HFFc6 (cell line): Measurements from ENCODE around the gene KDM8. TPM values are rescaled to one million over a fixed set of nuclear protein-coding genes. Genes with fewer than 3 reads are reported as not detected.
"Not testable (repeated sequence)": the region's sequence is repeated elsewhere in the genome, so short reads cannot be mapped to it uniquely, and the experiment has no call there.

Source experiments
- DNase-seq: peaks from one replicate; pipeline ENCODE4 v3.0.0-alpha.2; 2018
- H3K27ac Mint-ChIP-seq: 2 replicates; pipeline ENCODE4 v1.8.0; 2020; ENCODE audit warnings: mild to moderate bottlenecking, mixed read lengths
- H3K27me3 Mint-ChIP-seq: 2 replicates; pipeline ENCODE4 v1.8.0; 2021; ENCODE audit warnings: mild to moderate bottlenecking, moderate library complexity, mixed read lengths; ENCODE audit not compliant: insufficient read depth
- H3K36me3 Mint-ChIP-seq: 2 replicates; pipeline ENCODE4 v1.8.0; 2021; ENCODE audit warnings: low read depth, mixed read lengths
- H3K4me1 Mint-ChIP-seq: 2 replicates; pipeline ENCODE4 v1.8.0; 2020; ENCODE audit warnings: low read depth, mixed read lengths
- H3K4me3 Mint-ChIP-seq: 2 replicates; pipeline ENCODE4 v1.8.0; 2020; ENCODE audit warnings: mild to moderate bottlenecking, moderate library complexity, mixed read lengths
- H3K9me3 Mint-ChIP-seq: 2 replicates; pipeline ENCODE4 v1.8.0; 2020; ENCODE audit warnings: mild to moderate bottlenecking, mixed read lengths
- total RNA-seq, 6 experiments: library from RNA; stranded (reverse); fragmentation: NEBNext Ultra II Directional; extraction: Animal tissue kit (Norgen Biotek cat#: 25700); gene quantifications; 2 replicates in 1 of 6; 3 replicates in 5 of 6; pipeline ENCODE4 v1.2.3, GENCODE V29; 2021
- TF ChIP-seq, protein P1 (sequence below): fragments of 200-600 bp; sonication (generic); IDR thresholded peaks from 2 replicates; pipeline ENCODE4 v1.5.0; 2021; ENCODE audit warnings: antibody characterized with exemption, mild to moderate bottlenecking

The KDM8 gene
- total RNA-seq, 6 experiments from 2014 or later: 4.1 to 5.8 (median 4.9) TPM

DNA sequence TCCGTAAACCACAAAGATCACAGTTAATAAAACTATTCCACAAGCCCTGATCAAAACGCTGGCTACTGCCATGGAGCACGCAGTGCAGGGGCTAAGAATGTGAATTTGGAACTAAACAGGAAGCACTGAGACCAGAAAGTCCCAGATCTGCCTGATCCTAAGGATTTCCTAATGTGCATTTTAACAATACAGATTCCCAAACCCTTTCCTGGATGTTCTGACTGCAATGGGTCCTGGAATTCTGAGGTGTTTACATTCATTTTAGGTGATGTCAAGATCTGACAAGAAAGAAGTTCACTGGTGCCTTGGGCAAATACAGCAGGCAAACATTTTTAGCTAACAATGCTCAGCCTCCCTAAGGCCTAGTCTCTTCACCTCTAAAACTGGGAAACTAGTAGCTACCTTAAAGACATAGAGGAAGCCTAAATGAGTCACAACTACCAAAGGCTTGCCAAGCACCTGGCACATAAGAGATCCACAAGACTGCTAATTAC, 55.0 kb downstream of the KDM8 start:
- TF ChIP-seq, protein P1, sequence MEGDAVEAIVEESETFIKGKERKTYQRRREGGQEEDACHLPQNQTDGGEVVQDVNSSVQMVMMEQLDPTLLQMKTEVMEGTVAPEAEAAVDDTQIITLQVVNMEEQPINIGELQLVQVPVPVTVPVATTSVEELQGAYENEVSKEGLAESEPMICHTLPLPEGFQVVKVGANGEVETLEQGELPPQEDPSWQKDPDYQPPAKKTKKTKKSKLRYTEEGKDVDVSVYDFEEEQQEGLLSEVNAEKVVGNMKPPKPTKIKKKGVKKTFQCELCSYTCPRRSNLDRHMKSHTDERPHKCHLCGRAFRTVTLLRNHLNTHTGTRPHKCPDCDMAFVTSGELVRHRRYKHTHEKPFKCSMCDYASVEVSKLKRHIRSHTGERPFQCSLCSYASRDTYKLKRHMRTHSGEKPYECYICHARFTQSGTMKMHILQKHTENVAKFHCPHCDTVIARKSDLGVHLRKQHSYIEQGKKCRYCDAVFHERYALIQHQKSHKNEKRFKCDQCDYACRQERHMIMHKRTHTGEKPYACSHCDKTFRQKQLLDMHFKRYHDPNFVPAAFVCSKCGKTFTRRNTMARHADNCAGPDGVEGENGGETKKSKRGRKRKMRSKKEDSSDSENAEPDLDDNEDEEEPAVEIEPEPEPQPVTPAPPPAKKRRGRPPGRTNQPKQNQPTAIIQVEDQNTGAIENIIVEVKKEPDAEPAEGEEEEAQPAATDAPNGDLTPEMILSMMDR: no peak
- Mint-ChIP-seq H3K4me3 (peak overlapping the region; percentile 55), H3K36me3 (peaks cover 31% of the 10 kb centered on the region), H3K4me1 (peaks cover 79% of the 10 kb centered on the region), H3K27ac (peak overlapping the region; percentile 85), H3K9me3 (no peaks in the 10 kb centered on the region), H3K27me3 (no peaks in the 10 kb centered on the region; the same call in 1 of the 2 replicates)
- no peak for DNase-seq

DNA sequence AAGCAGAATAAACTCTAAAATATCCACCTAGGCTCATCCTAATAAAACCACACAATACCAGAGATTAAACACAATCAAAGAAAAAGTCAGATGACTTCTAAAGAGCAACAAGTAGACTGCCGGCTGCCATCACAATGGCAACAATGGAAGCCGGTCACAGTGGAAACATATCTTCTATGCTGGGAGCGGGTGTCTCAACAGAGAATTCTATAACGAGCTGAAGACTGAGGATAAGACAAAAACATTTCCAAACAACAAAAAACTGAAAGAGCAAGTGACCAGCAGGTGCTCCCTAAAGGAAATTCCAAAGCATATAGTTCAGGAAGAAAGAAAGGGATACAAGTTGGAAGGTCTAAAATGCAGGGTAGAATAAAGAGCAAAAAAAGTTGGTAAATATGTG, 56.4 kb downstream of the KDM8 start:
- Mint-ChIP-seq H3K9me3 (no peaks in the 10 kb centered on the region), H3K4me1 (peaks cover 79% of the 10 kb centered on the region), H3K36me3 (peaks cover 29% of the 10 kb centered on the region), H3K27ac (no peak overlapping the region), H3K27me3 (no peaks in the 10 kb centered on the region; the same call in 1 of the 2 replicates), H3K4me3 (no peak overlapping the region)
- DNase-seq: no peak
- TF ChIP-seq, protein P1: no peak

DNA sequence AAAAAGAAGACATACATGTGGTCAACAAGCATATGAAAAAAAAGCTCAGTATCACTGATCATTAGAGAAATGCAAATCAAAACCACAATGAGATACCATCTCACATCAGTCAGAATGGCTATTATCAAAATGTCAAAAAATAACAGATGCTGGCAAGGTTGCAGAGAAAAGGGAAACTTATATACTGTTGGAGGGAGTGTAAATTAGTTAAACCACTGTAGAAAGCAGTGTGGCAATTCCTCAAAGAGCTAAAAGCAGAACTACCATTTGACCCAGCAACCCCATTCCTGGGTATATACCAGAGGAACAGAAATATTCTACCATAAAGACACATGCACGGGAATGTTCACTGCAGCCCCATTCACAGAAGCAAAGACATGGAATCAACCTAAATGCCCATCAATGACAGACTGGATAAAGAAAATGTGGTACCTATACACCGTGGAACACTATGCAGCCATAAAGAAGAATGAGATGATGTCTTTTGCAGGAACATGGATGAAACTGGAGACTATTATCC, 59.6 kb downstream of the KDM8 start:
- DNase-seq, H3K27me3 Mint-ChIP-seq, H3K4me3 Mint-ChIP-seq, H3K9me3 Mint-ChIP-seq, H3K27ac Mint-ChIP-seq: not testable (repeated sequence)
- Mint-ChIP-seq H3K4me1 (peaks cover 72% of the 10 kb centered on the region), H3K36me3 (peaks cover 14% of the 10 kb centered on the region)

DNA sequence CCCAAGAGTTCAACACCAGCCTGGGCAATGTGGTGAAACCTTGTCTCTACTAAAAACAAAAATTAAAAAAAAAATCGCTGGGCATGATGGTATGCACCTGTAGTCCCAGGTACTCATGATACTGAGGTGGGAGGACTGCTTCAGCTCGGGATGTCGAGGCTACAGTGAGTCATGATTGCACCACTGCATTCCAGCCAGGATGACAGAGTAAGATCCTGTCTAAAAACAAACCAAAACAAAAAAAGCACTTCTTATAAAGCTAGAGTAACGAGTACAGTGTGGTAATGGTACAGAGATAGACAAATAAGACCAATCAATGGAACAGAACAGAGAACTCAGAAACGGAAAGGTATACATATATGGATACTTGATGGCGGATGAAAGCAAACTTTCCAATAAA, 60.8 kb downstream of the KDM8 start:
- H3K4me3 Mint-ChIP-seq: peak overlapping the region; percentile 28
- no peaks in the 10 kb centered on the region; the same call in 1 of the 2 replicates for H3K27me3 Mint-ChIP-seq

DNA sequence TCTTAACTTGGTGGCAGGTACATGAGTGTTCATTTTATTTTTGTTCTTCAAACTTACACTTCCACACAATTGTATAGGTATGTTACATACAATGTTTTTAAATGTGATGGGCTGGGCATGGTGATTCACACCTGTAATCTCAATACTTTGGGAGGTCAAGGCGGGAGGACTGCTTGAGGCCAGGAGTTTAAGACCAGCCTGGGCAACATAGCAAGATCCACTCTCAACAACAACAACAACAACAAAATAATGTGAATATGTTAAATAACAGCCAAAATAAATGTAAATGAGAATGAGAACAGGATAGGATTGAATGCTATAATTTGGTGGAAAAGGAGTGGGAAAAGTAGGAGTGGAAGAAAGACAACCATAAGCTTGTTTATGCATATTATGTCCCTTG, 62.7 kb downstream of the KDM8 start:
- DNase-seq: no peak
- peaks cover 10% of the 10 kb centered on the region for H3K36me3 Mint-ChIP-seq
- H3K4me1 Mint-ChIP-seq: peaks cover 49% of the 10 kb centered on the region
- H3K27ac Mint-ChIP-seq: no peak overlapping the region; the same call in 1 of the 2 replicates
- H3K4me3 Mint-ChIP-seq: no peak overlapping the region
- H3K9me3 Mint-ChIP-seq: no peaks in the 10 kb centered on the region; the same call in 1 of the 2 replicates
- TF ChIP-seq, protein P1: no peak
- no peaks in the 10 kb centered on the region for H3K27me3 Mint-ChIP-seq

More for the DNA sequence above, 60.8 kb downstream of the KDM8 start:
- Mint-ChIP-seq H3K36me3 (peaks cover 11% of the 10 kb centered on the region), H3K27ac (peak overlapping the region; percentile 65), H3K4me1 (peaks cover 61% of the 10 kb centered on the region), H3K9me3 (no peaks in the 10 kb centered on the region; the same call in 1 of the 2 replicates)
- TF ChIP-seq, protein P1: no peak
- peak; percentile 70 for DNase-seq

DNA sequence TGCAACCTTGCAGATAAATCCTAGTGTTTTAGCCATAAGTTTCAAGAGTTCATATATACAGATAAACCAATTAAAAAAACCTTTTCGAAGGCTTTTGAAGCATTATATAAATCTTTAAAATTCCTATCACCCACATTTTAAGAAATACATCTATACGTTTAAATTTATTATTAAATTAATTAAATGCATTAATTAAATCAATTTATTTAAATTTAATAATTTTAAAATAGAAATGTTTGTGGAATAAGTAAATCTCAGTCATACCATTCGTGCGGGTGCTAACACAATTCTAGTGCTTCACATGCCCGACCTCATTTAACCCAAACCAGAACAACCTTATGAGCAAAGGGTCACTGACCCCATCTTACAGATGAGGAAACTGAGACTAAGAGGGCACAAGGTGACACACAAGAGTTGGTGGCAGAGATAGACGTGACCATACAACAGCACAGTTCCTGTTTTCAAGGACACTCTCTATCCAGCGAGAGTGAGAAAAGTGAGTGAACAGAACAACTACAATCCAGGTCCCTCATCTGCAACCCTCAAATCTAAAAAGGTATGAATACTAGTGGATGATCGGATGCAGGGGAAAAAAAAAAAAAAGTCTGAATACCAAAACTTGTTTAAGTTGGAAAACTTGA, 63.8 kb downstream of the KDM8 start:
- Mint-ChIP-seq H3K27ac (no peak overlapping the region), H3K4me1 (peaks cover 52% of the 10 kb centered on the region), H3K27me3 (no peaks in the 10 kb centered on the region), H3K4me3 (peak overlapping the region; percentile 93), H3K9me3 (no peaks in the 10 kb centered on the region; the same call in 1 of the 2 replicates), H3K36me3 (peaks cover 16% of the 10 kb centered on the region)
- TF ChIP-seq, protein P1: no peak
- DNase-seq: no peak
